Peyer's patch (tissue), 4 donors: Measurements from ENCODE around the gene BMPR1A.

ENCODE experiments used
- POLR2A ChIP-seq, 2 donors: fragments of 450-650 bp; IDR thresholded peaks; one replicate each; pipeline ENCODE4 v1.5.1; 2017; ENCODE audit warnings: antibody characterized with exemption in 2 of 2, mild to moderate bottlenecking in 2 of 2, moderate library complexity in 2 of 2
- TF ChIP-seq, protein P1 (sequence below), 6 experiments: fragments of 450-650 bp in 4 of 6; fragments of 200-600 bp in 2 of 6; sonication (generic) in 1 of 6; IDR thresholded peaks; one replicate each; pipeline ENCODE4 v1.5.1; 2017 to 2019; ENCODE audit warnings: antibody characterized with exemption in 6 of 6, mild to moderate bottlenecking in 3 of 6, moderate library complexity in 1 of 6

DNA sequence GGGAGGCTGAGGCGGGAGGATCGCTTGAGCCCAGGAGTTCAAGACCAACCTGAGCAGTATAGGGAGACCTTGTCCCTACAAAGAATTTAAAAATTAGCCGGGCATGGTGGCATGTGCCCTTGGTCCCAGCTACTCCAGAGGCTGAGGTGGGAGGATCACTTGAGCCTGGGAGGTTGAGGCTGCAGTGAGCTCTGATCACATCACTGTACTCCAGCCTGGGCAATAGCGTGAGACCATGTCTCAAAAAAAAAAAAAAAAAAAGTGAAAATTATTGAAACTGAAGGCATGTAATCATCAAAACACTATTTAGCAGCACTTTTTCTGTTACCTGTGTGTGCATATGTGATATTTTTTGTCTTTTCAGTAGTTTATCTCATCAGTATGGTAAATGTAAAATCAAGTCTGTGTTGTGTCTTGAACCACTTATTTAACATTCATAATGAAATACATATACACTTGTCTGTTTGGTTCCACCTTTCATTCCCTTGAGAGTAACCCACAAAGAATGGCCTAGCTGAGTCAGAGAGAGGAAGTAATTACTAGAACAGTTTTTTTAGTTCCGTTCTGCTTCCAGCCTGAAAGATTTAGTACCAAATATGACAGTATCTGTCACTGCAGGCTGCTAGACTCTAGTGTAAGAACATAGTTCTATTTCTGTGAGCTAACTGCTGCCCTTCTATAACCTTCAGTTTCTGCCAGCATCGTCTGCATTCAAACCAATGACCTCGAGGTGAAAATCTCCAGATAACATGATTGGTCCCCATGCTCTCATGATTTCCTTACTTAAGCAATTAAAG is 132.4 kb downstream of the BMPR1A start:
- TF ChIP-seq, protein P1, sequence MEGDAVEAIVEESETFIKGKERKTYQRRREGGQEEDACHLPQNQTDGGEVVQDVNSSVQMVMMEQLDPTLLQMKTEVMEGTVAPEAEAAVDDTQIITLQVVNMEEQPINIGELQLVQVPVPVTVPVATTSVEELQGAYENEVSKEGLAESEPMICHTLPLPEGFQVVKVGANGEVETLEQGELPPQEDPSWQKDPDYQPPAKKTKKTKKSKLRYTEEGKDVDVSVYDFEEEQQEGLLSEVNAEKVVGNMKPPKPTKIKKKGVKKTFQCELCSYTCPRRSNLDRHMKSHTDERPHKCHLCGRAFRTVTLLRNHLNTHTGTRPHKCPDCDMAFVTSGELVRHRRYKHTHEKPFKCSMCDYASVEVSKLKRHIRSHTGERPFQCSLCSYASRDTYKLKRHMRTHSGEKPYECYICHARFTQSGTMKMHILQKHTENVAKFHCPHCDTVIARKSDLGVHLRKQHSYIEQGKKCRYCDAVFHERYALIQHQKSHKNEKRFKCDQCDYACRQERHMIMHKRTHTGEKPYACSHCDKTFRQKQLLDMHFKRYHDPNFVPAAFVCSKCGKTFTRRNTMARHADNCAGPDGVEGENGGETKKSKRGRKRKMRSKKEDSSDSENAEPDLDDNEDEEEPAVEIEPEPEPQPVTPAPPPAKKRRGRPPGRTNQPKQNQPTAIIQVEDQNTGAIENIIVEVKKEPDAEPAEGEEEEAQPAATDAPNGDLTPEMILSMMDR (IDR thresholded peaks at IDR 0.05): no peak
- no peak for TF ChIP-seq POLR2A (IDR thresholded peaks at IDR 0.05)
